Stimulated activated CD4-positive, alpha-beta T cell treated with anti-CD3 and anti-CD28 coated beads, Interleukin-2, amount 100 ng/mL, for 24 hours (primary cell): ENCODE results near the gene HIPK2.

Source experiments
- DNase-seq, 2 donors: peaks; one replicate each; pipeline ENCODE4 v3.0.0-alpha.2; 2020

Gene HIPK2

DNA sequence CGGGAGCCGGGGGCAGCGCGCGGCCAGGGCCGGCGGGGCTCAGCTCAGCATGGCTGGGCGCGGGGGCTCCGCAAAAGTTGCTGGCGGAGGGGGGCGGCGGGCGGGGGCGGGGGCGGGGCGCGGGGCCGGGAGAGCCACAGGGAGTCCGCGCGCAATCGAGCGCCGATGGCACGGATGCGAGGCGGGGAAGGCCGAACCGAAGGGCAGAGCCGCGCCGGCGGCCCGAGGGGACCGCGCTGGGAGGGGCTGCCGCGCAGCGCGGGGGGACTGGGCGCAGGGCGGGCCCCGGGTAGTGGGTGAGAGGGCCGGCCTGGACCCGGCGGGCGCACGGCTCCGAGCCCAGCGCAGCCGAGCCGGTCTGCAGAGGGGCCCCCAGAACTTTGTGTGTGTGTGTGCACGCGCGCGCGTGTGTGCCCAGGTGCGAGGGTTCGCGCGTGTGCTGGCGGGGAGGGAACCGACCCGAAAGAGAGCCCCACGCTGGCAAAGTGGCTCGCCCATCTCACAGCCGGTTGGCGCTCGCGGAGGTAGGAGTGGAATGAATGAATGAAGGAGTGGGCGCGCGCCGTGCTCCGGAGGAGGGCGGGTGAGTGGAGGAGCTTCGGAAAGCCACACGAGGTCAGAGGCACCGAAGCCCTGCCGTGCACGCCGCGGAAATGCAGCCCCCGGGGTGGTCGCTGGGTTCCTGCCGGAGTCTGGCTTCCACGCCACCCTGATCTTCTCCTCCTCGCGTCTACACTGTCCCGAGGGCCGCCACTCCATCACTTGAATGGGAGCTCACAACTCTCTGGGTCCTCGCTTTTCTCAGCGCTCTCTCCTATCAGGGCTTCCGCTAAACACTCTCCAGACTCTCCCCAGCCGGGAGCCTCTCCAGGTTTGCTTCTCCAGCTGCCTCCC is at the start of gene HIPK2:
HIPK2 (minus strand) TSS at position 51 of the 894 bp plus-strand sequence. CDS start 375 bp downstream, outside the sequence.
- peak; percentile 67 to 73 for DNase-seq

DNA sequence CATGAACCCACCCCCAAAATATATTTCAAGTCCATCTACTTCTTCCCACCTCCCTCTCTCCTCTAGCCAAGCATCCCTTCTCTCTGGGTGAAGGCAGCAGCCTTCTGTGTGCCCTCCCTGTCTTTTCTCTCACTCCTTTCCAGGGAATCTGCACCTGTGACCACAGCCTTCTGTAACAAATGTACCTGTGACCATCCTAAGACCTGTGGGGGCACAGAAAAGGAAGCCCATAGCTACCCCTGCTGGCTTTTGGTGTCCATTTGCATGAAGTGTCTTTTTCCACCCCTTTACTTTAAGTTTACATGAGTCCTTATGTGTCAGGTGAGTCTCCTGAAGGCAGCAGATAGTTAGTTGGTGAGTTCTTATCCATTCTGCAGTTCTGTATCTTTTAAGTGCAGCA is 49.2 kb upstream of the HIPK2 start:
- no peak for DNase-seq

DNA sequence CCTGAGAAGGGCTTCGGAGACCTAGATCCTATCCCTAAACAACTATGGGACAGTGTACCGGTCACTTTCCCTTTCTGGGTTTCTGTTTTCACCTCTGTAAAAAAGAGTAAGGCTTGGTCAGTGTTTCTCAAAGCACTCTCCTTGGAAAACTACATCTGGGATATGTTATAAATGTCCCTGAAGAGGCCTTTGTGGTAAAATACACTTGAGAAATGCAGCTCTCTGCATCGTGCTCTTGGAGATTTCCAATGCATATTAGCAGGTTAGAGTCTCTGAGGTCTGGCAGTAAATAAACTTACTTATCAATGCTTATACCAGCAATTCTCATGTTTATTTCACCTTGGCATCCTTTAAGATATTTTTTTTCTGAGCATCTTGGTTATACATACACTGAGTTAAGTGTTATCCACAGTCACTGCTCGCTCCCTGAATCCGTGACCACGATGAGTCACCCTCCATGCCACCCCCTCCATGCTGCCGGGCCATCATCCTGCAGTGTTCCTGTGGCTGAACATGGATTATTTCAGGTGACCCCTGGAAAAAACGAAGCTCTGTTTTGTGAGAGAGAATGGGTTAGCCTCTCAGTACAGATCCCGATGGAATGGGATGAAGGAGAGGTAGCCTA is 48.0 kb upstream of the HIPK2 start:
- no peak for DNase-seq

DNA sequence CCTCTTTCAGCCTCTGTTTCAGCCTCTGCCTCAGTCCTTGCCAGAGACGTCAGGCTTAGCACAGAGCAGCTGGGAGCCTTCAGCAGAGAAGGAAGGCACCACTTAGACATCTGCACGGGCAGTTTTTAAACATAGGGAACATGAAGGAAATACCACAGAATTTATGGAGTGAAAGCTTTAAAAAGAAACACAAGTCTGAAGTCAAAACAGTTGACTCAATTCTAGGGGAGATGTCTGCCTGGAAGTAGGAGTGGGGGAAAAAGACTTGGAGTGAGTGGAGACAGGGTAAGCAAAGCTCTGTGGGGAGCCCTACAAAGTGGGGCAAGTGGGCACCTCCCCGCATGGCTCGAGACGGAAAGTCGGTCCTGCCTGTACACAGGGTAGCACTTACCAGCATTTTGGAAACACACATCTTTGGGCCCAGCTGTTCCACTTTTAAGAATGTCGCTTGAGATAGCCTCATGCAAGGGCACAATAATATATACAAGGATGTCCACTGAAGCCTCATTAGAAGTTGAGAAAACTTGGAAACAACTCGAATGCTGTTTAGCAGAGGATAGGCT is 46.2 kb upstream of the HIPK2 start:
- no peak for DNase-seq

DNA sequence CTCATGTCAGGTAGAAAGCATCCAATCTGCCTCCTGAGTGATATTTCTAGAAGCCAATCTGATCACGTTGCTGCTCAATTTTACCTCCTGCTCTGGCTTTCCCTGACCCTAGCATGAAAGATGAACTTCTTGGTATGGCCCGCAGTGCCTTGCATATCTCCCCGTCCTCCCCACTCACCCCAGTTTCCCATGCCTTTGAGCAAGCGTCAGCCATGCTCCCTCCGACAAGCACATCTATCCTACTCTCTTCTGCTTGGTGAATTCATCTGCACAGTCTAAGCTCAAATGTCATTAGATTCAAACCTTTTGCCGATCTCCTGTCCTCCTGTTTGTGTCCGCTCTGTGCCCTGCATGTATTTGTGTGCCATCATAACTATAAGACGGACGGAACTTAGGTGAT is 45.1 kb upstream of the HIPK2 start:
- DNase-seq = no peak

DNA sequence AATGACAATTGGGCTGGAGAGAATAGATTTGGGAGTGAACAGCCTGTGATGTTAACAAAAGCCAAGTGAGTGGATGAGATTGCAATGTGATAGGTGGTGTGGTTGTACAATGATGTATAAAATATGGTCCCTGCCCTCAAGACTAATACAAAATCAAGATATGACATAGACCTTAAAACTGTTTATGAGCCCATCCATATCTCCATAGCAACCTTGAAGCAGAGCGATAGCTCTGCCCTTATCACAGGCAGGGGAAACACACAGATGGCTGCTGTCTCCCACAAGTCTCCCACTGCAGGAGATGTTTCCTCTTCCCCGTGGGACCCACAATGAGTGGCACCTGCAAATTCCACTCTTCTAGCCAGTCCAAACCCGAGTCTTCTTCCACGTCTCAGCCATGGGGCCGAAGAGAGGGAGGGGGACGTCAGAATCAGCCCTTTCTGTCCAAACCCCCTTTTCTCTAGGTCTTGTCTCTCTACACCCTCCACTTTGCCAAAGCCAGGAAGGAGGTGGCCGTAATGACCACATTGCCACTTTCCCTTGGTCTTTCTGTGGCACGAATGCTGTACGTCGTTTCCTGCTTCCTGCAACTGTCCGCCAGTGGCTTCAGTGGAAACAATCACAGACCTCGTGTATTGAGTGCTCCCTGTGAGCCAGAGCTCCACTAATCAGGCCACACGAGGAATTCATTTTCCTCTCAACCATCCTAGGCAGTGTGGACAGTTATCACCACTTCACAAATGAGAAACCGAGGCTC is 43.7 kb upstream of the HIPK2 start:
- DNase-seq = no peak

DNA sequence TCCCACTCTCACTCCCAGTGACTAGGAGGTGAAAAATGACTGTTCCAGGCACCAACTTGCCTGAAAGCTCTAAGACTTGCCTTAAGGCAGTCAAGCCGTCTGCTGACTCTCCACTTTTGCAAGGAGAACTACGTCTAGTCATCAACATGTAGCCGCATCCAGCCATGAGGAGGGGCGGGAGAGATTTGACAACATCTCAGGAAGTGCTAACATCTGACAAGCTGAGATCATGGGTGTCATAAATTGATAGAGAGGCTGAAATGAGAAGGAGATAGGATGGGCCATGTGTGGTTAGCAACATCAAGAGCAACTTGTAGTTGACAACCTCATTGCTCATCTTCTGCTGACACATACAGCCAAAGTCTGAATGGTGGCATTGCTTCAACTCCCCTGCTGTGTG is 42.3 kb upstream of the HIPK2 start:
- no peak for DNase-seq

DNA sequence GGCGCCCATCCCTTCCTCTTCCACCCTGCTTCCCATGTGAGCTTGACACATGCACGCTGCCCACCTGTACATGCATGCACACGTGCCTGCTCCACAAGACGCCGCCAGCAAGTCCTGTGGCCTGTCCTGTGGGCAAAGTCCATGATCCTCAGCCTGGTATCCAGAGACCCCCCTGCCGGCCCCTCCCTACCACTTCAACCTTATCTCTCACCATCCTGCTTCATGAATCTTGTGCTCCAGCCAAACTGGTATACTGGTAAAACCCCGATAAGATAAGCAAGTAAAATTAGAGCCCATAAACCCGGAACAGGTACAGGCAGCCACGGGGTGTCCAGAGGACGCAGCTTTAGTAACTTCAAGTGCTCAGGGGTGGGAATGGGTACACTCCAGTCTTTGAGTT is 39.5 kb upstream of the HIPK2 start:
- DNase-seq = no peak

DNA sequence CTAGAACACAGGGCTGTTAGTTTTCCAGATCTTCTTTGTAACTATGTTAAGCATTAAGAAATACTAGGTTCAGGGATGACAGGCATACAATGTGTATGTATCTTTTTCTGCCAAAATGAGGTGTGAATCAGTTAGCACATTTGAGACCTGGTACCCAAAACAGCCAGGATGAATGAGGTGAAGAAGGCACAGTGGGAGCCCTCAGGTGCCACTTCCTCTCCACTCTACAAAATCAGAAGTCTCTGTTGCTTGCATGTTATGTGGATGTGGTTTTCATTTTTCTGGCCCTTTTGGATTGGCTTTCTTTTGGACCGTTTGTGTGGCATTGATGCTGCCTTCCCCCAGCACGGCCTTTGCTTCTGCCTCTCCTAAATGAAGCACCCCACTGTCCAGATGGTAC is 35.9 kb upstream of the HIPK2 start:
- no peak for DNase-seq

DNA sequence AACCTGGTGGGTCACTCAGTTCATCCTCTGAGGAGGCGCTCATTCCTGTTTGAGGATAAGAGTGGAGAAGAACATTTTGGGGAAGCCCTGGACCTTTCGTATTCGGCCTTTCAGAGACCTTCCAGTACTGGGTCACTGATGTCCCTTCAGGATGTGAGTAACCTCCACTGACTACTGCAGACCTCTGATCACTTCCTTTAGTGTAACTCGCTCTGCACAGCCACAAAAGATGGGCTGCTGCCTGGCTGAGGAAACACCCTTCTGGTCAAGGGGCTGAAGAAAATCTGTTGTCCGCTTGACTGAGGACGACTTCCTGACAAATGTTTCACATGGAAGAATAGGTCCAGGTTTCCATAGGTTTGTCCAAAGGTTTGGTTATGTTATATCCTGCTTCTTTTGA is 35.4 kb upstream of the HIPK2 start:
- no peak for DNase-seq

DNA sequence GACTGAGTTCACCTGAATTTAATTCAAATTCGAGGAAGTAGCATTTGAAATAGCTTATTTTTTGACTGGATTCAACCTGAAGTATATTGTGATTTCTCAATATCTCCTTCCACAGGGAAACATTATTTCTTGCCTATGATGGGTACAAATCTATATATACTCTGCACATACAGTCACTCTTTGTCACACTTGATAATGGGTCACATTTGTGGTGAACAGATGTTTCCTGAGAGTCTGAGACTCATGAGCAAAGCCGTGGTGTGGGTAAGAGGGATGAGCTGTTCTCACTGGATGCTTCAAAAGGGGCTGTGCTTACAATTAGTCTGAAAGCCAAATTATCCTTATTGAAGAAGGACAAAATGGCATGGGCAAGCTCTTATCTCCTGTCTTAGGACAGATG is 33.3 kb upstream of the HIPK2 start:
- DNase-seq = no peak

DNA sequence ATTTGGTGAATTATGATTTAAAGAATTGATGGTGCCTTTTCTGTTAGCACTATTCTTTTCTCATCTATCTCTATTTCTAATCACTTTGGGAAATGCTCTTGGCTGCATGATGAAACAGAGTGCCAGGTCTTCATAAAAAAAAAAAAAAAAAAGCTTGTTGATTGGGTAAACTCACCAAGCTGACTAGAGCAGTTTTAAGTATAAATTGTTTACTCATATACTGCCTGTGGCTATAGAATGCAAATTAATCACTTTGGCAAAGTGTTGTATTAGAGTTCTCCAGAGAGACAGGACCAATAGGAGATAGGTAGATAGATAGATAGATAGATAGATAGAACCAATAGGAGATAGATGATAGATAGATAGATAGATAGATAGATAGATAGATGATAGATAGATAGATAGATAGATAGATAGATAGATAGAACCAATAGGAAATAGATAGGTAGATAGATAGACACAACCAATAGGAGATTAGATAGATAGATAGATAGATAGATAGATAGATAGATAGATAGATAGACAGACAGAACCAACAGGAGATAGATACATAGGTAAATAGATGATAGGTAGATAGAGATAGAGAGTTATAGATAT is 31.1 kb upstream of the HIPK2 start:
- no peak for DNase-seq

DNA sequence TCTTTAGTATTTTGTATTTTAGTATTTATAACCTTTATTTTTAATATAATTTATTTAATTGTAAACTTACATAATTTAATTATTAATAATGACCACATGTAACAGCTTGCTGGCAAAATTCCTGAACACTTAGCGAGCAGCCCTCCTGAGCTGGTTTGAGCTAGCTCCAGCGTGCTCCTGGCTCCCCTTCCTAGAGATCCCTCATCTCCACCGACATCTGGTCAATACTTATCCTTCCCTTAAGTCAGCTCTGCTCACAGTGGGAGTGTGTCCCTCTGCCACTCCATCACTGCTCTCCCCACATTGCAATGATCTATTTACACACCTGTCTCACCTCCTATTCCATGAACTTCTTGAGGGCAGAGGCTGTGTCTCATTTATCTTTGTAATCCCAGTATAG is 30.6 kb upstream of the HIPK2 start:
- DNase-seq = no peak

DNA sequence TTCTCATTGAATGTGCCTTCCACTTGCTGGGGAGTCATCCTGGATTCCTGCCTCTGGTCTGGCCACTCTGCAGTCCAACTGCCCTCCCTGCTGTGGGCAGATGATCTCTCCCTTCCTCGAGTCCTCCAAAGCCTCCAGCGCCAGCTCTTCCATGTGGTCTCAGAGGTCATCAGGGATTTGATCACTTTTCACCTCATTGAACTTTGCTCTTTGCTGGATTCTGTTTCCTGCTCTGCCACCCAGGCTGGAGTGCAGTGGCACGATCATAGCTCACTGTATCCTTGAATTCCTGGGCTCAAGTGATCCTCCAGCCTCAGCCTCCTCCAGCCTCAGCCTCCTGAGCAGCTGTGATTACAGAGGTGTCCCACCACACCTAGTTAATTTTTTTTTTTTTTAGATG is 29.2 kb upstream of the HIPK2 start:
- DNase-seq = no peak

DNA sequence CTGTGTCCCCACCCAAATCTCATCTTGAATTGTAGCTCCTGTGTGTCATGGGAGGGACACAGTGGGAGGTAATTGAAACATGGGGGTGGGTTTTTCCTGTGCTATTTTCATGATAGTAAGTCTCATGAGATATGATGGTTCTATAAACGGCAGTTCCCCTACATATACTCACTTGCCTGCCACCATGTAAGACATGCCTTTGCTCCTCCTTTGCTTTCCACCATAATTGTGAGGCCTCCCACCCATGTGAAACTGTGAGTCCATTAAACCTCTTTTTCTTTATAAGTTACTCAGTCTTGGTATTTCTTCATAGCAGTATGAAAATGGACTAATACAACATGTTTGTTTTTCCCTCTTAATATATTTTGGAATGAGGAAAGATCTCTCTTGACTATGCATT is 26.8 kb upstream of the HIPK2 start:
- DNase-seq = no peak

DNA sequence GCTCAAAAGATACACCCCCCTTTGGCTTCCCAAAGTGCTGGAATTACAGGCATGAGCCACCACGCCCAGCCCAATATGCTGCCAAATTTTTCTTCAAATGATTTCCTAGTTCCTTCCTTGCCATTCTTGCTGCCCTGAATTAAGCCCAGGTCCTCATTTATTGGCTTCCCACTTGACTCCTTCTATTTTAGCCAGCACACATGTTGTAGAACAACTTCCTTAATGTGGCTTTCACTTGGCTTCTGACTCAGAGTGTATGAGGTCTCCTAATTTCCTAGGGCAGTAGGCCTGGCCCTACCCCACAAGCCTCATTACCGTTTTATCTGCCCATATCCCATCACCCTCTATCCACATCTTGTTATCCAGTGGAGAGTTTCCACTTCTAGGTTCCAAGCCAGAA is 21.8 kb upstream of the HIPK2 start:
- no peak for DNase-seq

DNA sequence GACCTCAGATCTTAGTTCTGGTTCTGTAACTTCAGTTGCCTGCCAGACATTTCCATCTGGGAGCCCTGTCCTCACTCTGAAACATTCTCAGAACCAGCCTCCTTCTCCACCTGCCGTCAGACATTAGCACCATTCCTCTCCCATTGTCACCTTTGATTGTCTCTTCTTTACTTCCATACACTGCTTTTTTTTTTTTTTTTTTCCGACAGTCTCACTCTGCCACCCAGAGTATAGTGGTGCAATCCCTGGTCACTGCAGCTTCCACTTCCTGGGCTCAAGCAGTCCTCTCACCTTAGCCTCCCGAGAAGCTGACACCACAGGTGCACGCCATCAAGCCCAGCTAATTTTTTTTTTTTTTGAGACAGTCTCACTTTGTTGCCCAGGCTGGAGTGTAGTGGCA is 21.1 kb upstream of the HIPK2 start:
- DNase-seq = no peak

DNA sequence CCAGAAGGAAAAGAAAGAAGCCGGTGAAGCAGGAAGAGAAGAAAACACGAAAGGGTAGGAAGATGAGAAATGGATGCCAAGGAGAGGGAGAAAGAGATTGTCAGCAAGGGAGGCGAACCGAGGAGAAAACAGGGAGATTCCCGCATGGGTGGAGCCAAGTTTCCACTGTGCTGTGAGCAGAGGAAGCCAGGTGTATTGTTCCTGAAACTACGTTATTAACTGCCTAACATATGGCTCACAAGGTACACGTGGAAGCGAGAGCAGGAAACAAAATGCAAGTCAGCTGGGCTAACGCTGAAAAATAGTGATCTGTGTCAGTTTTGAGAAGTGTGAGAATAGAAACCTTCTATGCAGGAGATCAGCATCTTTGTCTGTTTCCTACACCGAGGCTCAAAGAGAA is 20.4 kb upstream of the HIPK2 start:
- no peak for DNase-seq

DNA sequence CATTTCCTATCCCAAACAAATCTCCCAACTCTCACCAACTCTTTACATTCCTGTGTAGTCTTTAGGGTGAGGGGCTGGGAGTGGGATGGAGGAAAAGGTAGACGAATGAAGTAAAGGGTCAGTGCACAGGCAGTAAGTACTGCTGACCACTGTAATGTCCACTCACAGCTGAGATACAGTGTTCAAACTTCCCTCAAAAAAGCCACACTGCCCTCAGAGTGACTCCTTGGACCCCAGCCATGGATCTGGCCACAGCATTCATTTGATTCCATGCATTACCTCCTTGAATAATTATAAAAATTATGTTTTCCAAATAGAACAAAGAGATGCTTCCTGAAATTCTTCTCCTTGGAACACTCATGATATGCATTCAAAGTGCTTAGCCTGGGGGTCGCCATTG is 19.8 kb upstream of the HIPK2 start:
- DNase-seq = no peak

DNA sequence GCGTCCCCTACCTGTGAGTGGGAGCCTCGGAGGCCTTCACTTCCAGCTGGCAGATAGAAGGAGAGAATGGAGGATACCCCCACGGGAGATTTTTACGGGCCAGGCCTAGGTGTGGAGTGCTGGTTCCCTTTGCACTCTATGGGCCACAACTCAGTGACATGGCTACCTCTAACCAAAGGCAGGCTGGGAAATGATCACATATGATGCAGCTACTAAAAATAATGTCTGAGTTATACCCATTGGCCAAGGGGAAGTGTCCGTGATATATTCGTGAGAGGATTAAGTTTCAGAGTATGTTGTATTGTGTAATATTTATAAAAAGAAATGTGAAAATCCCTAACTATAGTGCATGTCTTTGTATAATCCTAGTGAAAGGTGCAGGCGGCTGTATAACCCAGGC is 13.5 kb upstream of the HIPK2 start:
- no peak for DNase-seq

DNA sequence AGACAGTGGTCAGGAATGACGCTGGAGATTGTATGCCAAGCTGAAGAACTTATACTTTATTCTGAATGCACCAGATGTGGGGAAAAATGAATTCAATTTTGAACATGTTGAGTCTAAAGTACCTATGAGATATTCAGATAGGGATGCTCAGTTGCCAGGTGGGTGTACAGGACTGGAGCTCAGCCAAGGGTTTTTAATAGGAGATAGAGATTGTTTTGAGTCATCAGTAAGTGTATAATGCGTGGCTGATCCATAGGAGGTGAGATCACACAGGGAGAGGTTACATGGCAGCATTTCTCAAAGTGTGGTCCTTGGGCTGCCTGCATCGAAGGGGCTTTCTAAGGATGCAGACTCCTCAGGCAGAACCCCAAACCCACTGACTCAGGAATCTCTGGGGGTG is 6.8 kb upstream of the HIPK2 start:
- DNase-seq = no peak

DNA sequence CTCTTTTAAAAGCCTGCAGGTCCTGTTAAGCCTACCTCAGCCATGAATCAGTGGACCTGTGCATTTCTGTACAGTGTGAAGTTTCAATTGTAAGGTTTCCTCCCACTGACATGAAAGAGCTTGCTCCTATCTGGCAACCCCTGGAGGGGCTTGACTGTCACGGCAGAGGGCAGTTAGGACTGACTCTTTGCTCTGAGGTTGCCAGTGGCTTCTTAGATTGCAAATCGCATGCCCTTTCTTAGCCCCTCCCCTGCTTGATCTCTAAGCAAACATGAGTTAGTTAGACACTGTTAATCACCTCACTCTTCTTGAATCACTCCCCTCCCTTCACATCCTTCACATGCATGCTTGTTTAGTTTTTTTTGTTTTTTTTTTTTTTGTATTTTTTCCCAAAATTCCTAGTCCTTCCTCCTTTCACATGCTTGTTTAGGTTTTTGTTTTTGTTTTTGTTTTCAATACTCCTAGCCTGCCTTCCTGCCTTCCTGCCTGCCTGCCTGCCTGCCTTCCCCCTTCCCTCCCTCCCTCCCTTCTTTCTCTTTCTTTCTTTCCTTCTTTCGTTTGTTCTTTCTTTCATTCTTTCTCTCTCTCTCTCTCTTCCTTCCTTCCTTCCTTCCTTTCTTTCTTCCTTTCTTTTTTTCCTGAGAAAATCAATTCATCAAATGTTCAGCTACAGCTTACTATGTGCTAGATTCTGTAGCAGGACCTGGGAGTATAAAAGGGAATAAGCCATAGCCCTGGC is 6.0 kb upstream of the HIPK2 start:
- DNase-seq = no peak
